ENCODE results near the gene RFX7.

DNA sequence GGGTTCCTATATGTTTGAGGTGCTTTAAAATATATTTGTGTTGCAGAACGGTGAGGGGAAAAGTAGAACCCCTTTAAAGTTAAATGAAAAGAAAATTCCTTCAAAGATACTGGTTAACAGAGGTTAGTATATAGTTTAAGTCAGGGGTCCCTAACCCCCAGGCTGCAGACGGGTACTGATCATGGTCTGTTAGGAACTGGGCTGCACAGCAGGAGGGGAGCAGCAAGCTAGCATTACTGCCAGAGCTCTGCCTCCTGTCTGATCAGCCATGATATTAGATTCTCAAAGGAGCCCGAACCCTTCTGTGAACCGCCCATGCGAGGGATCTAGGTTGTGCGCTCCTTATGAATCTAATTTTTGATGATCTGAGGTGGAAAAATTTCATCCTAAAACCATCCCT lies 37.5 kb upstream of the RFX7 start:
- TF ChIP-seq, protein P1, sequence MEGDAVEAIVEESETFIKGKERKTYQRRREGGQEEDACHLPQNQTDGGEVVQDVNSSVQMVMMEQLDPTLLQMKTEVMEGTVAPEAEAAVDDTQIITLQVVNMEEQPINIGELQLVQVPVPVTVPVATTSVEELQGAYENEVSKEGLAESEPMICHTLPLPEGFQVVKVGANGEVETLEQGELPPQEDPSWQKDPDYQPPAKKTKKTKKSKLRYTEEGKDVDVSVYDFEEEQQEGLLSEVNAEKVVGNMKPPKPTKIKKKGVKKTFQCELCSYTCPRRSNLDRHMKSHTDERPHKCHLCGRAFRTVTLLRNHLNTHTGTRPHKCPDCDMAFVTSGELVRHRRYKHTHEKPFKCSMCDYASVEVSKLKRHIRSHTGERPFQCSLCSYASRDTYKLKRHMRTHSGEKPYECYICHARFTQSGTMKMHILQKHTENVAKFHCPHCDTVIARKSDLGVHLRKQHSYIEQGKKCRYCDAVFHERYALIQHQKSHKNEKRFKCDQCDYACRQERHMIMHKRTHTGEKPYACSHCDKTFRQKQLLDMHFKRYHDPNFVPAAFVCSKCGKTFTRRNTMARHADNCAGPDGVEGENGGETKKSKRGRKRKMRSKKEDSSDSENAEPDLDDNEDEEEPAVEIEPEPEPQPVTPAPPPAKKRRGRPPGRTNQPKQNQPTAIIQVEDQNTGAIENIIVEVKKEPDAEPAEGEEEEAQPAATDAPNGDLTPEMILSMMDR (IDR thresholded peaks at IDR 0.05), result no peak
- no peak for TF ChIP-seq EZH2 (IDR thresholded peaks at IDR 0.05; ENCODE audit: borderline replicate concordance, insufficient read depth, low read depth, low read length, poor library complexity, severe bottlenecking)
